ENCODE measurements around the gene AASS.

GRCh38 chr7:122038134-122038533 lies 105.9 kb downstream of the AASS start:
- no peak for TF ChIP-seq POLR2AphosphoS5 (IDR thresholded peaks at IDR 0.05; ENCODE audit: low read depth, low read length)
- no peak for TF ChIP-seq POLR2A (IDR thresholded peaks at IDR 0.05; ENCODE audit: low read depth, low read length)
- no peak for TF ChIP-seq TAF1 (IDR thresholded peaks at IDR 0.05; ENCODE audit: low read depth, low read length)
- no peak for TF ChIP-seq SPI1 (IDR thresholded peaks at IDR 0.05; ENCODE audit: low read depth, low read length)
- TF ChIP-seq PAX5 (IDR thresholded peaks at IDR 0.05; ENCODE audit: insufficient read depth, low read length, severe bottlenecking): no peak
- no peak for TF ChIP-seq POU2F2 (IDR thresholded peaks at IDR 0.05; ENCODE audit: low read depth, low read length)

Data from GM12891 (cell line).